Putamen (tissue), 1 donor: Measurements from ENCODE around the gene RBPJL.
A peak's percentile ranks its signal among the peaks of the same experiment; 100 is the strongest.

Experiments
- DNase-seq: peaks from one replicate; pipeline ENCODE4 v3.0.0-alpha.2; 2016; ENCODE audit warnings: low spot score

Gene RBPJL

GRCh38 chr20:45306431-45306982 lies at the start of gene RBPJL:
TSS of gene RBPJL (plus strand) at chr20:45306840. CDS start at chr20:45306923, 83 bp downstream.
- no peak for DNase-seq

- no peak for DNase-seq
Measured at GRCh38 chr20:45257161-45257560, 49.5 kb upstream of the RBPJL start.

- DNase-seq = no peak
Measured at GRCh38 chr20:45257711-45258110, 48.9 kb upstream of the RBPJL start.

- no peak for DNase-seq
Measured at GRCh38 chr20:45258259-45258658, 48.4 kb upstream of the RBPJL start.

GRCh38 chr20:45258664-45259063 lies 48.0 kb upstream of the RBPJL start:
- no peak for DNase-seq

- no peak for DNase-seq
Measured at GRCh38 chr20:45263556-45264266, 42.9 kb upstream of the RBPJL start.

GRCh38 chr20:45266977-45267376 lies 39.7 kb upstream of the RBPJL start:
- DNase-seq = no peak

GRCh38 chr20:45268531-45268930 lies 38.1 kb upstream of the RBPJL start:
- DNase-seq = no peak

- no peak for DNase-seq
Measured at GRCh38 chr20:45269056-45269455, 37.6 kb upstream of the RBPJL start.

GRCh38 chr20:45269754-45270270 lies 36.8 kb upstream of the RBPJL start:
- no peak for DNase-seq

- DNase-seq = no peak
Measured at GRCh38 chr20:45275338-45275737, 31.3 kb upstream of the RBPJL start.

- DNase-seq = no peak
Measured at GRCh38 chr20:45279992-45280391, 26.6 kb upstream of the RBPJL start.

- no peak for DNase-seq
Measured at GRCh38 chr20:45282700-45283550, 23.7 kb upstream of the RBPJL start.

- DNase-seq = no peak
Measured at GRCh38 chr20:45283551-45284057, 23.0 kb upstream of the RBPJL start.

GRCh38 chr20:45288376-45288775 lies 18.3 kb upstream of the RBPJL start:
- no peak for DNase-seq

GRCh38 chr20:45288860-45289259 lies 17.8 kb upstream of the RBPJL start:
- DNase-seq = no peak

- no peak for DNase-seq
Measured at GRCh38 chr20:45289942-45290676, 16.5 kb upstream of the RBPJL start.

- peak; percentile 69 for DNase-seq
Measured at GRCh38 chr20:45290677-45291355, 15.8 kb upstream of the RBPJL start.

GRCh38 chr20:45291526-45291925 lies 15.1 kb upstream of the RBPJL start:
- DNase-seq = no peak

- DNase-seq = no peak
Measured at GRCh38 chr20:45292343-45292742, 14.3 kb upstream of the RBPJL start.
